Measurements from ENCODE around the gene CSRNP3.

DNA sequence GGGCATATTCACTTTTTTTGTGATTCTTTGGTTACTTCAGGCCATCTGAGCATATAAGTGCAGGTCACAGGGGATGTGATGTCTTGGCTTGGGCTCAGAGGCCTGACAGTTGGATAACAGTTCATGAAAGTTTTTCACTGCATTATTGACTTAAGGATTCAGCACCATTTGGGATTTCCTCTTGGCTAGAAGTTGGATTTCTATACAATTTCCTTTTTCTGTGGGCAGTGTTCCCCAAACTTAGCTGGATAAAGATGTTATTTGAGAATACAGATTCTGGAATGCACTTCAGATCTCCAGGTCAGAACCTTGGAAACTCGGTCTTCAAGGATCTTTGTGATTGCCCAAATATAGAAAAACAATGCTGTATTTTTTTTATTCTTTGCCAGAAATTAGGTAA is 246.6 kb downstream of the CSRNP3 start:
- TF ChIP-seq EZH2 (IDR thresholded peaks at IDR 0.05) (no peak), POLR2AphosphoS5 (IDR thresholded peaks at IDR 0.05; ENCODE audit: borderline replicate concordance, low read depth, low read length) (no peak)

Measured in SK-N-MC (cell line).